HG03571 (cell line): ENCODE data around the gene VSTM2B.

ENCODE experiments used
- ATAC-seq: cut with Tn5 transposase; IDR thresholded peaks from one replicate; pipeline ENCODE4 v1.9.1; 2021; ENCODE audit not compliant: unreplicated experiment

The VSTM2B gene

DNA sequence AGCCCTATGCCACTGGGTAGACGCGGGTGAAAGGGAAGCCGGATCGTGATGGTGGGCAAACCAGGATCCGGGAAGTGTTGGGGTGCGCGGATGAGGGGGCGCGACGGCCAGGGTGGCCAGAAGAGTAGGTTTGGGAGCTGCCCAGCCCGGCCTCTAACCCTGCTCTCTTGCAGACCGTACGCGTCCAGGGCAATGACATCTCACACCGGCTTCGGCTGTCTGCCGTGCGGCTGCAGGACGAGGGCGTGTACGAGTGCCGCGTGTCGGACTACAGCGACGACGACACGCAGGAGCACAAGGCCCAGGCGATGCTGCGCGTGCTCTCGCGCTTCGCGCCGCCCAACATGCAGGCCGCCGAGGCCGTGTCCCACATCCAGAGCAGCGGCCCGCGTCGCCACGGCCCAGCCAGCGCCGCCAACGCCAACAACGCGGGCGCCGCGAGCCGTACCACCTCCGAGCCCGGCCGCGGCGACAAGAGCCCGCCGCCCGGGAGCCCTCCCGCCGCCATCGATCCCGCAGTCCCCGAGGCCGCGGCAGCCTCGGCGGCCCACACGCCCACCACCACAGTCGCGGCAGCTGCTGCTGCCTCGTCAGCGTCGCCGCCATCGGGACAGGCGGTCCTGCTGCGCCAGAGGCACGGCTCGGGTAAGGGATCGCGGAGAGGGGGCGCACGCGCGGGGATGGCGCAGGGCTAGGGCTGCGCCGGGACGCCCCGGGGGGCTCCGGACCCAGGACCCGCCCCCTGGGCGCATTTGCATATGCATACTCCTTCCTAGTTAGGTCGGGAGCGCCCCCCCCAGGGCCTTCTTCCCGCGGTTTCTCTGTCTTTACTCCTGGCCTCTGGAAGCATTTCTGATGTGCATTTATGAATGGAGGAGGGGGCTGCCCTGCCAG, 4.1 kb downstream of the VSTM2B start:
- ATAC-seq = no peak

DNA sequence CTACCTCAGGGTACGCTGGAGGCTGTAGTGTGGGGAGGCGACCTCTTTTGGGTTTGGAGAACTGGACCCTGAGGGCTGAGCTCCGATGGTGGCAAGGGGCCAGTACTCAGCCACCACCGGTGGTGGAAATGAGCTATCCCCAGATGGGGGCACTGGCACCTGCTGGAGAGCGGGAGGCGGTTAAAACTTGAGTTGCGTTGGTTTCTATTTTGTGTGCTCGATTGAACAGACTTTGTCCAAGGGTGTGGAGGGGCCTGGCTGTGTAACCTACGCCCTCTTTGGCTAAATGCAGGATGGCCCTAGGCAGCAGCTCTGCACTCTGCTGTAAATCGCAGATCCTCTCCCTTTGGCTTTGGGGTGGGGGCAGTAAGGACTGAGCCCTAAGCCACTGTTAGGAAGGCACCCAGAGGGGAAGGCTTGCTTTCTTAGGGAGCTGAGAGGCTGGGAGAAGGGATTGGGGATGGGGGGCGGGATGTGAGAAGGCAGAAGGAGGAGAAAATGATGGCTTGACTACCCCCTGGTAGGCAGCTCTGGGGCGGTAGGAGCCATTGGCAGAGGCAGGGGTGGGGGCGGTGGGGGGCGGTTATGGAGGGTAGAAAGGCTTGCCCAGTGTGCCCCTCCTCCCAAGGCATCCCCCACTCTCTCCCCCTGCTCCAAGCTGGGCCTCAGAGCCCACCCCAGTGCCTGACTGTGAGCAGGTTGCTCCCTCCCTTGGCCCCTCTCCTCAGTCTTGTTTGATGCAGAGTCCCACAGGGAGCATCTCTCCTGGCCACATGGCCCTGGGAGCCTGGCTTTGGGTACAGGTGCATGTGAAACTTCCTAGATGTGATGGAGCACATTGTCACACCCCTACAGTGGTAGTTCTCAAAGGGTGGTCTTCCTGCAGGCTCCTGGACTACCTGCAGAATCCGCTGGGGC, 5.0 kb downstream of the VSTM2B start:
- ATAC-seq = no peak

DNA sequence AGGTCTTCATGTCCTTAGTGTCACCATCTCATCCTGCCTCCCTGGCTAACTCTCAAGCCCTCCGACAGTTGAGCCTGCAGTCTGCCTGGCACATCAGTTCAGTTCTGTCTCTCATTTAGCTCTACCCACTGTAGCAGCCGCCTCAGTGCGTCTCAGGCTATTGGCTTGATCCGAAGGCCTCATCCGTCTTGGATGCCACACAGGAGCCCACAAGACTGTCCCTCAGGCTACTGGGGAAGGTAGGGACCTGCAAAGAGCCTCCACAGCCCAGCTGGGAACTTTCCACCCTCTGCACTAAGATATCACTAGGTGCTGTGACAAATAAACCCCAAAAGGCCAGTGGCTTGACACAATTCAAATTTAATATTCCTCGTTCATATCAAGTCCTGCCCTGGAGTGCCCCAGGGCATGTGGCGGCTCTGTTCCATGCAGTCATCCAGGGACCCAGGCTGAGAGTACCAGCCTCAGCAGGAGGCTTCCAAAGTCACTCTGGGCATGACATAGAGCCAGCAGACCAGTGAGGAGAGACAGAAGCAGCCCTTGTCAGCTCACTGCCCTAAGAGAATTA, 5.7 kb downstream of the VSTM2B start:
- no peak for ATAC-seq

DNA sequence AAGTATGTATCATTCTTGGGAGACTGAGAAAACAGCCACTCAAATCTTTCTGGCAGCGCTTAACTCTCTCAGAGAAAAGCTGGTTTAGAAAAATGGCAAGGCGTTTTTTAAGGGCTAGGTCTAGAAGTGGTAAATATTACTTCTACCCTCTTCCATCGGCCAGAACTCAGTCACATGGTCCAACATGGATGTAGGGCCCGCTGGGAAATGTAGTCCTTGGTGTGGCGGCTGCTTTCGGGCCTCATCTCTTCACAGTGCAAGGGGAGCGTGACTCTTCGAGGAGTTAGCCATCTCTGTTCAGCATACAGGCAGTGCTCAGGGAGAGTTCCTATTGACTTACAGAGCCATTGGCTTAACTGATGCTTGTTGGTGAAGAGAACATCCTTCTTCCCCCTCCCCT, 6.3 kb downstream of the VSTM2B start:
- no peak for ATAC-seq

GRCh38 chr19:29532956-29533355, 7.2 kb downstream of the VSTM2B start:
- ATAC-seq = no peak

DNA sequence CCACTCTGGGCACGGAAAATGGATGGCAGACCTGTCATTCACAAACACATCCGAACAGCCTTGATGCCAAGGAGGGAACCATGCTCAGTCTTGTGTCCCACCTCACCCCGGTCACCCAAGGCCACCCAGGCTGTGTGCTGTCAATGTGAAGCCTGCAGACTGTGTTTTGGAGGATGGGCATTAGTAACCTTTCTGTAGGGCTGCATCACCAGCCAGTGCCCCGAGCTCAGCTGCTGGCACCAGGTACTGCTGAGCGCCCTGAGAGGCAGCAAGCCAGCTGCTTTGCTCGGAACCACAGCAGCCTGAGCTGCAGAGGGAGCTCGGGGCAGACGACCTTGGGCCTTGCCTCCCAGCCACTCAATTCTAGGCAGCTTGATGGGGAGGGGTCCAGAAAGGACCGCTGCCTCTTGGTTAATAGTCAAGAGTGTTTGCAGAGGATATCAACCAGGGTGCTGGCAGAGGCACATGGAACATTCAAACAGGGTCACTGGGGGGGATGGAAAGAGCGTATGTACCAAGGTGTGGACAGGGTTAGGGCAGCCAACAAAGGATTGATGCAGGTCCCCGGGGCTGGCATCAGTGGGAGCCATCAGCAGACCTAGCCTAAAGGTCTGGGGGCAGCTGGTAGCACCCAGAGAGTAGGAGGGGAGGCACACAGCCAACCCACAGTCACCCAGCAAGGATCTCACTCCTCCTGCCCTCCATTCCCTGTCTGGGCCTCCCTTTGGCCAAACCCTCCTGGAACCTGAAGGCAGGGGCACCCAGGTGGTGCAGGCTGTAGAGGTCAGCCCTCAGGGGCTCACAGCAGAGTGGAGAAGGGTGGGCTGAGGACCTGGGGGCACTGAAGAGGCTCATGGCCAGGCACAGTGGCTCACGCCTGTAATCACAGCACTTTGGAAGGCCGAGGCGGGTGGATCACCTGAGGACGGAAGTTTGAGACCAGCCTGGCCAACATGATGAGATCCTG, 8.1 kb downstream of the VSTM2B start:
- ATAC-seq = no peak

DNA sequence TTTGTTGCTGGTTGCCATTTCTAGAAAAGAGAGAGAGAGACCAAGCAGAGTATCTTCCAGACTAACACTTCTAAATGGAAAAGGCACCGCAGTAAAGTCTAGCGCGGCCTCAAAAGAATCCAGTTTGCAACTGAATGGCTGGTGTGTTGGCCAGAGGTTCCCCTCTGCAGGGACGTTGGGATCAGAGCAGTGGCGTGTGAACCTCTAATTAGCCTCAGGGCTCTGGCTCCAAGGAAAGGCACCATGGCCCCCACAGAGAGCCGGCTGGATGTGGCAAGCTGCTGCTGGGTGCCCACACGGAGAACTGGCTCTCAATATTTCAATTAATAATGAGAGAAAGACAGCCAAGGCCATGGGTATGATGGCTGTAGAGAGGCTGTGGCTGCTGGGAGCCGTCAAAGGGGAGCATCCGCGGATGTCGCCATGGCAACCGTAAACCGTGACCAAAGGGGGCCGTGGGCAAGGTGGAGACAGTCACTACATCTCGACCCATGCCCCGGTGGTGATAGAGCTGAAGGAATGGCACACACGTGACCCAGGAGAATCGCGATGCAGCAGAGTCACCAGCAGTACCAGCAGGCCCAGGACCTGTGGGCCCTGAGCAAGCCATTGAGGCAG, 9.5 kb downstream of the VSTM2B start:
- ATAC-seq = no peak

GRCh38 chr19:29535984-29536508, 10.3 kb downstream of the VSTM2B start:
- ATAC-seq = no peak

DNA sequence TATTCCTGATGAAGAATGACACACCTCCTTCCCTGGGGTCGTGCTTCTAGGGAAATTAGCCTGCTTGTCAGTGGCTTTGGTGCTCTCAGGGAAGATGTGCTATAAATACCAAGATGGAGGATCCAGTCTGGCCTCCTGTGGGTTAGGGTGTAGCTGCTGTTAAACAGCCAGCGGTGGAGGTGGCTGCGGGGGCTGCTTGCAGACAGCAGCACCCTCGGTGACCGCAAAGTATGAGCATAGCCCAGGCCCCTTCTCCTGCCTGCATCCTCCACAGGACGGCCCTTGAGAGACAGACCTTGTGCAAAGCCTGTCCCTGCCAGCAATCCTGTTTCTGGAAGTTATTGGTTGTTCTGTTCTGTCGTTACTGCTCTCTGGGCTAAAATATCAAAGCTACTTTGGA, 11.4 kb downstream of the VSTM2B start:
- no peak for ATAC-seq

- no peak for ATAC-seq
Observed at GRCh38 chr19:29537601-29538000, 11.8 kb downstream of the VSTM2B start.

- no peak for ATAC-seq
Observed at GRCh38 chr19:29538146-29538545, 12.4 kb downstream of the VSTM2B start.

- no peak for ATAC-seq
Observed at GRCh38 chr19:29538651-29539050, 12.9 kb downstream of the VSTM2B start.

DNA sequence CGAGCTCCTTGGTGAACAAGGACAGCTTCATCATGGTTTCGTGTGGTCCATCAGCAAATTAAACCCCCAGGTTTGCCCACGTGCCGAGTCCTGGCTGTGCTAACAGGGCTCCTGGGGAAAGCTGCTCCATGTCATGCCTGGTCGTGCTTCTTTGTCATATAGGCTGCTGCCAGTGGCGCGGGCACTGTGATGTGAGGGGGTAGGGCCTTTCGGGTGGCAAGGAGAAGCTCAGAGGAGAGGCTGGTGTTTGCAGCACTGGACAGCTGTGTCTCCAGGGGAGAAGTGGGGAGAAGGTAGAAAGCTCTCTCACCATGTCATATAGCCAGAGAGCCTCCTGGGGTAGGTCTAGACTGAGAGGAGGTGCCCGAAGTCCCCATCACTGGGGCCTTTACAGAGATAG, 13.3 kb downstream of the VSTM2B start:
- no peak for ATAC-seq

DNA sequence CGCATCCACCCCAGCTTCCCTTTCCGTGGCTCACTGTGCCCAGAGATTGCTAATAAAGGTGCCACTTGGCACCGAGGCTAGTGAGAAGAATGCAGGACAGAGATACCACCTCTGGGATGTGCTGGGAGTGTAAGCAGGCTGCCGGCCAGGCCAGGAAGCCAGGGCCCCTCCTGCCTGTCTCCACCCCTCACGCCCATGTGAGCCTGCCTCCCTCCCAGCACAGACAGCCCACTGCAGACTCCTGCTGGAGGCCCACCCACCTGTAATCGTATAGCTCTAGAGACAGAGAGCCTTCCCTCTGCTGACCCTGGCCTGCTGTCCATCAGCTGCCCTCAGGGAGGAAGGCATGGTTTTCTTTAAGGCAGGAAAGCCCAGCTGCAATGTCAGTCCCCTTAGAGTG, 13.9 kb downstream of the VSTM2B start:
- no peak for ATAC-seq

- no peak for ATAC-seq
Observed at GRCh38 chr19:29540114-29540513, 14.3 kb downstream of the VSTM2B start.

GRCh38 chr19:29541473-29542253, 15.9 kb downstream of the VSTM2B start:
- ATAC-seq = no peak

- no peak for ATAC-seq
Observed at GRCh38 chr19:29542327-29542726, 16.5 kb downstream of the VSTM2B start.

DNA sequence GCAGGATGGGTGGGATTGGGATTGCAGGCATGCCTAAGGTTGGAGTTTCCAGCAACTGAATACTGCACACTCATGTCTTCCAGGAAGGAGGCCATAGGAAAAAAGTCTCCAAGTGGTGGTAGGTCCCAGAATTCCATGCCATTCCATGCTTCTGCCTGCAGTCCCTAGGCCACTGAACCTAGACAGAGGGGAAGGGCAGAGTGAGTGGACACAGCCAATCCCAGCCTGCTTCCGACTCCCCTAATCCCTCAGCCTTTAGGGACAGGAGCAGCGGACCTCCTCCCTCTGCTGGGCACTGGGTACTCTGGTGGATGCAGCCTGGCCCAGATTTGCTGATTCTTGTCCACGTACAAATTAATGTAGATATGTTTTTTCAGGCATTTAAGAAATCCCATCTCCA, 17.0 kb downstream of the VSTM2B start:
- ATAC-seq = no peak

DNA sequence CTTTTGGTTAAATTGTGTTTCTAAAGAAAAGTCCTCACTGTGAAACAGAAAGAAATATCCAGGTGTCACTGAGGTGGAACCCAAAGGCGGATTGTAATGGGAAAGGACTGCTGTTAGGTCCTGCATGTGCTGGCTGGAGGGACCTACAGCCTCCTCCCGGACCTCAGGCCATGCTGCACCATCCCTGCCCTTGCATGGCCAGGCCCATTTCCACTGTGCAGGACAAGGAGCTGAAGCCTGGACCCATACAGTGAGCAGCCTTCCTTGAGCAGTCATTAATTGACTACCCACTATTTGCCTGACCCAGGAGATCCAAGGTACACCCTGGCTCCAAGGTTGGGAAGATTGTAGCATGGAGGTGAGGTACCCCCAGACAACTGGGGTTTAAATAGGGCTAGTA, 17.6 kb downstream of the VSTM2B start:
- ATAC-seq = no peak
